ENCODE data around the gene PCDH9. TPM values are rescaled to one million over a fixed set of nuclear protein-coding genes. Genes with fewer than 3 reads are reported as not detected.

PCDH9 gene
- total RNA-seq, 4 donors from 2014 or later: 2.8 to 22.4 (median 12.9) TPM

- TF ChIP-seq CTCF (IDR thresholded peaks at IDR 0.05) (no peak), POLR2A (IDR thresholded peaks at IDR 0.05) (no peak)
- Histone ChIP-seq H3K4me3 (replicated peaks in 1 of 3) (no peak overlapping the region), H3K27ac (no peak overlapping the region), H3K4me1 (no peaks in the 10 kb centered on the region), H3K36me3 (no peaks in the 10 kb centered on the region), H3K9me3 (no peaks in the 10 kb centered on the region), H3K27me3 (no peaks in the 10 kb centered on the region)
- 81% methylated on average over 5 of the region's 5 CpGs for WGBS, 2 donors
- intact Hi-C loops (cut with DNase I): no loop called here
- no peak for DNase-seq
Measured at GRCh38 chr13:66359910-66360552, 870.1 kb downstream of the PCDH9 start.

- 82 to 85% methylated on average over 3 of the region's 3 CpGs for WGBS, 2 donors
- no peak for DNase-seq
- no peaks in the 10 kb centered on the region for H3K27me3 ChIP-seq
- no peak overlapping the region for H3K4me3 ChIP-seq (replicated peaks in 1 of 3)
- TF ChIP-seq CTCF (IDR thresholded peaks at IDR 0.05) (no peak), POLR2A (IDR thresholded peaks at IDR 0.05) (no peak)
- intact Hi-C loops (cut with DNase I): no loop called here
- no peak overlapping the region for H3K27ac ChIP-seq
- H3K36me3 ChIP-seq: no peaks in the 10 kb centered on the region
- H3K9me3 ChIP-seq: no peaks in the 10 kb centered on the region
- no peaks in the 10 kb centered on the region for H3K4me1 ChIP-seq
Measured at GRCh38 chr13:66359393-66359792, 870.7 kb downstream of the PCDH9 start.

GRCh38 chr13:66358564-66358963, 871.6 kb downstream of the PCDH9 start:
- peaks cover 0 to 5% of the 10 kb centered on the region in 2 donors for H3K4me1 ChIP-seq
- no peaks in the 10 kb centered on the region for H3K9me3 ChIP-seq
- DNase-seq: no peak
- intact Hi-C loops (cut with DNase I): no loop called here
- H3K4me3 ChIP-seq (replicated peaks in 1 of 3): no peak overlapping the region
- no peaks in the 10 kb centered on the region for H3K36me3 ChIP-seq
- no peaks in the 10 kb centered on the region for H3K27me3 ChIP-seq
- H3K27ac ChIP-seq: no peak overlapping the region
- no peak for TF ChIP-seq POLR2A (IDR thresholded peaks at IDR 0.05)
- no peak for TF ChIP-seq CTCF (IDR thresholded peaks at IDR 0.05)

- no peaks in the 10 kb centered on the region for H3K27me3 ChIP-seq
- H3K9me3 ChIP-seq: no peaks in the 10 kb centered on the region
- H3K27ac ChIP-seq: no peak overlapping the region
- DNase-seq: no peak
- H3K36me3 ChIP-seq: no peaks in the 10 kb centered on the region
- intact Hi-C loops (cut with DNase I): no loop called here
- 91 to 93% methylated on average over 5 of the region's 5 CpGs for WGBS, 2 donors
- TF ChIP-seq POLR2A (IDR thresholded peaks at IDR 0.05) (no peak), CTCF (IDR thresholded peaks at IDR 0.05) (no peak)
- no peak overlapping the region for H3K4me3 ChIP-seq (replicated peaks in 1 of 3)
- peaks cover 0 to 5% of the 10 kb centered on the region in 2 donors for H3K4me1 ChIP-seq
Measured at GRCh38 chr13:66357463-66357862, 872.7 kb downstream of the PCDH9 start.

GRCh38 chr13:66354879-66355751, 875.0 kb downstream of the PCDH9 start:
- Histone ChIP-seq H3K9me3 (no peaks in the 10 kb centered on the region), H3K36me3 (no peaks in the 10 kb centered on the region), H3K27me3 (no peaks in the 10 kb centered on the region), H3K4me1 (peaks cover 0 to 5% of the 10 kb centered on the region in 2 donors), H3K27ac (no peak overlapping the region), H3K4me3 (replicated peaks in 1 of 3) (no peak overlapping the region)
- intact Hi-C loops (cut with DNase I): no loop called here
- 92 to 94% methylated on average over 5 of the region's 5 CpGs for WGBS, 2 donors
- TF ChIP-seq POLR2A (IDR thresholded peaks at IDR 0.05) (no peak), CTCF (IDR thresholded peaks at IDR 0.05) (no peak)
- no peak for DNase-seq

Data from thyroid gland (tissue), 4 donors.